HepG2 (cell line): ENCODE measurements around the gene CTBP1.

Experiments used
- BRCA1 ChIP-seq: sonication (generic); formaldehyde crosslinking; IDR thresholded peaks from 2 replicates; pipeline ENCODE4 v1.4.0; 2020; ENCODE audit warnings: missing genetic modification reagents
- CAMTA2 ChIP-seq: sonication (generic); formaldehyde crosslinking; IDR thresholded peaks from 2 replicates; pipeline ENCODE4 v1.4.0; 2020; ENCODE audit warnings: mild to moderate bottlenecking, missing genetic modification reagents, borderline replicate concordance
- ETV6 ChIP-seq: sonication (generic); formaldehyde crosslinking; conservative IDR thresholded peaks from 2 replicates; pipeline ENCODE4 v1.4.0; 2020; ENCODE audit warnings: missing genetic modification reagents
- YY1 ChIP-seq: IDR thresholded peaks from 2 replicates; pipeline ENCODE4 v1.6.1; 2011; ENCODE audit warnings: low read length, low read depth, moderate library complexity, mild to moderate bottlenecking; ENCODE audit not compliant: insufficient read depth, insufficient replicate concordance
- ZNF281 ChIP-seq: sonication (generic); formaldehyde crosslinking; IDR thresholded peaks from 2 replicates; pipeline ENCODE4 v1.4.0; 2020; ENCODE audit warnings: missing genetic modification reagents, borderline replicate concordance
- TF ChIP-seq, protein P1 (sequence below): sonication (generic); formaldehyde crosslinking; IDR thresholded peaks from 2 replicates; pipeline ENCODE4 v1.4.0; 2020; ENCODE audit warnings: missing genetic modification reagents
- TF ChIP-seq, protein P2 (sequence below): IDR thresholded peaks from 2 replicates; pipeline ENCODE4 v1.6.1; 2016

- TF ChIP-seq CAMTA2 (CRISPR knock-in tag) (no peak), BRCA1 (no peak), ZNF281 (no peak), ETV6 (CRISPR knock-in tag) (no peak), YY1 (no peak)
- TF ChIP-seq, protein P1, sequence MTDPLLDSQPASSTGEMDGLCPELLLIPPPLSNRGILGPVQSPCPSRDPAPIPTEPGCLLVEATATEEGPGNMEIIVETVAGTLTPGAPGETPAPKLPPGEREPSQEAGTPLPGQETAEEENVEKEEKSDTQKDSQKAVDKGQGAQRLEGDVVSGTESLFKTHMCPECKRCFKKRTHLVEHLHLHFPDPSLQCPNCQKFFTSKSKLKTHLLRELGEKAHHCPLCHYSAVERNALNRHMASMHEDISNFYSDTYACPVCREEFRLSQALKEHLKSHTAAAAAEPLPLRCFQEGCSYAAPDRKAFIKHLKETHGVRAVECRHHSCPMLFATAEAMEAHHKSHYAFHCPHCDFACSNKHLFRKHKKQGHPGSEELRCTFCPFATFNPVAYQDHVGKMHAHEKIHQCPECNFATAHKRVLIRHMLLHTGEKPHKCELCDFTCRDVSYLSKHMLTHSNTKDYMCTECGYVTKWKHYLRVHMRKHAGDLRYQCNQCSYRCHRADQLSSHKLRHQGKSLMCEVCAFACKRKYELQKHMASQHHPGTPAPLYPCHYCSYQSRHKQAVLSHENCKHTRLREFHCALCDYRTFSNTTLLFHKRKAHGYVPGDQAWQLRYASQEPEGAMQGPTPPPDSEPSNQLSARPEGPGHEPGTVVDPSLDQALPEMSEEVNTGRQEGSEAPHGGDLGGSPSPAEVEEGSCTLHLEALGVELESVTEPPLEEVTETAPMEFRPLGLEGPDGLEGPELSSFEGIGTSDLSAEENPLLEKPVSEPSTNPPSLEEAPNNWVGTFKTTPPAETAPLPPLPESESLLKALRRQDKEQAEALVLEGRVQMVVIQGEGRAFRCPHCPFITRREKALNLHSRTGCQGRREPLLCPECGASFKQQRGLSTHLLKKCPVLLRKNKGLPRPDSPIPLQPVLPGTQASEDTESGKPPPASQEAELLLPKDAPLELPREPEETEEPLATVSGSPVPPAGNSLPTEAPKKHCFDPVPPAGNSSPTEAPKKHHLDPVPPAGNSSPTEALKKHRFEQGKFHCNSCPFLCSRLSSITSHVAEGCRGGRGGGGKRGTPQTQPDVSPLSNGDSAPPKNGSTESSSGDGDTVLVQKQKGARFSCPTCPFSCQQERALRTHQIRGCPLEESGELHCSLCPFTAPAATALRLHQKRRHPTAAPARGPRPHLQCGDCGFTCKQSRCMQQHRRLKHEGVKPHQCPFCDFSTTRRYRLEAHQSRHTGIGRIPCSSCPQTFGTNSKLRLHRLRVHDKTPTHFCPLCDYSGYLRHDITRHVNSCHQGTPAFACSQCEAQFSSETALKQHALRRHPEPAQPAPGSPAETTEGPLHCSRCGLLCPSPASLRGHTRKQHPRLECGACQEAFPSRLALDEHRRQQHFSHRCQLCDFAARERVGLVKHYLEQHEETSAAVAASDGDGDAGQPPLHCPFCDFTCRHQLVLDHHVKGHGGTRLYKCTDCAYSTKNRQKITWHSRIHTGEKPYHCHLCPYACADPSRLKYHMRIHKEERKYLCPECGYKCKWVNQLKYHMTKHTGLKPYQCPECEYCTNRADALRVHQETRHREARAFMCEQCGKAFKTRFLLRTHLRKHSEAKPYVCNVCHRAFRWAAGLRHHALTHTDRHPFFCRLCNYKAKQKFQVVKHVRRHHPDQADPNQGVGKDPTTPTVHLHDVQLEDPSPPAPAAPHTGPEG, result no peak
- TF ChIP-seq, protein P2, sequence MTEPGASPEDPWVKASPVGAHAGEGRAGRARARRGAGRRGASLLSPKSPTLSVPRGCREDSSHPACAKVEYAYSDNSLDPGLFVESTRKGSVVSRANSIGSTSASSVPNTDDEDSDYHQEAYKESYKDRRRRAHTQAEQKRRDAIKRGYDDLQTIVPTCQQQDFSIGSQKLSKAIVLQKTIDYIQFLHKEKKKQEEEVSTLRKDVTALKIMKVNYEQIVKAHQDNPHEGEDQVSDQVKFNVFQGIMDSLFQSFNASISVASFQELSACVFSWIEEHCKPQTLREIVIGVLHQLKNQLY (CRISPR knock-in tag), result no peak
These were observed 48.1 kb upstream of the CTBP1 start for GRCh38 chr4:1297023-1297395.
